Endothelial cell (in vitro differentiated cells): ENCODE measurements around the gene ATXN7L3. TPM values are rescaled to one million over a fixed set of nuclear protein-coding genes. Genes with fewer than 3 reads are reported as not detected.

Experiments
- DNase-seq: peaks from one replicate; pipeline ENCODE4 v3.0.0; 2021; ENCODE audit warnings: low spot score
- H3K27ac Mint-ChIP-seq: one replicate; pipeline ENCODE4 v1.8.0; 2021; ENCODE audit warnings: mixed read lengths, inconsistent platforms; ENCODE audit not compliant: unreplicated experiment
- H3K27me3 Mint-ChIP-seq: one replicate; pipeline ENCODE4 v1.8.0; 2021; ENCODE audit warnings: mild to moderate bottlenecking, moderate library complexity, mixed read lengths, inconsistent platforms; ENCODE audit not compliant: unreplicated experiment
- H3K36me3 Mint-ChIP-seq: one replicate; pipeline ENCODE4 v1.8.0; 2021; ENCODE audit warnings: mild to moderate bottlenecking, low read depth, mixed read lengths, inconsistent platforms; ENCODE audit not compliant: unreplicated experiment
- H3K4me1 Mint-ChIP-seq: one replicate; pipeline ENCODE4 v1.8.0; 2021; ENCODE audit warnings: mild to moderate bottlenecking, mixed read lengths, inconsistent platforms; ENCODE audit not compliant: unreplicated experiment
- H3K4me3 Mint-ChIP-seq: one replicate; pipeline ENCODE4 v1.8.0; 2021; ENCODE audit warnings: mild to moderate bottlenecking, mixed read lengths, inconsistent platforms; ENCODE audit not compliant: unreplicated experiment
- H3K9me3 Mint-ChIP-seq: one replicate; pipeline ENCODE4 v1.8.0; 2021; ENCODE audit warnings: mixed read lengths, inconsistent platforms; ENCODE audit not compliant: unreplicated experiment
- CTCF ChIP-seq: fragments of 200-600 bp; sonication (generic); IDR thresholded peaks from one replicate; pipeline ENCODE4 v1.5.0; 2021; ENCODE audit warnings: antibody characterized with exemption; ENCODE audit not compliant: unreplicated experiment
- total RNA-seq: library from RNA; stranded (reverse); fragmentation: NEBNext Ultra II Directional; extraction: Animal tissue kit (Norgen Biotek cat#: 25700); gene quantifications from one replicate; pipeline ENCODE4 v1.2.1, GENCODE V29; 2021; ENCODE audit not compliant: unreplicated experiment

ATXN7L3 gene
- total RNA-seq, 1 donor from 2014 or later = 152 TPM

GRCh38 chr17:44174427-44174826 is 25.3 kb downstream of the ATXN7L3 start:
- H3K4me3 Mint-ChIP-seq = no peak overlapping the region
- no peak for DNase-seq
- no peaks in the 10 kb centered on the region for H3K27me3 Mint-ChIP-seq
- TF ChIP-seq CTCF = no peak
- no peaks in the 10 kb centered on the region for H3K9me3 Mint-ChIP-seq
- no peaks in the 10 kb centered on the region for H3K4me1 Mint-ChIP-seq
- peaks cover 18% of the 10 kb centered on the region for H3K36me3 Mint-ChIP-seq
- no peak overlapping the region for H3K27ac Mint-ChIP-seq

- no peak for DNase-seq
- Mint-ChIP-seq H3K9me3 (no peaks in the 10 kb centered on the region), H3K4me1 (peaks cover 2% of the 10 kb centered on the region), H3K36me3 (peaks cover 9% of the 10 kb centered on the region), H3K27ac (no peak overlapping the region), H3K4me3 (no peak overlapping the region), H3K27me3 (no peaks in the 10 kb centered on the region)
- TF ChIP-seq CTCF = no peak
These were observed 27.7 kb downstream of the ATXN7L3 start for GRCh38 chr17:44171931-44172455.

- peaks cover 2% of the 10 kb centered on the region for H3K36me3 Mint-ChIP-seq
- H3K27ac Mint-ChIP-seq = no peak within 1 kb of the TSS
- peaks cover 2% of the 10 kb centered on the region for H3K4me1 Mint-ChIP-seq
- no peak within 1 kb of the TSS for H3K4me3 Mint-ChIP-seq
- no peak for TF ChIP-seq CTCF
- no peak for DNase-seq
- no peaks in the 10 kb centered on the region for H3K27me3 Mint-ChIP-seq
- H3K9me3 Mint-ChIP-seq = no peaks in the 10 kb centered on the region
These were observed 29.0 kb downstream of the ATXN7L3 start, which contains the start of gene ASB16 for GRCh38 chr17:44170499-44171201. TSS of gene ASB16 (plus strand) at chr17:44170704. CDS start at chr17:44170790, 86 bp downstream.

GRCh38 chr17:44170135-44170498 is 29.6 kb downstream of the ATXN7L3 start:
- Mint-ChIP-seq H3K4me3 (no peak overlapping the region), H3K27ac (no peak overlapping the region), H3K36me3 (no peaks in the 10 kb centered on the region), H3K9me3 (no peaks in the 10 kb centered on the region), H3K4me1 (peaks cover 2% of the 10 kb centered on the region), H3K27me3 (no peaks in the 10 kb centered on the region)
- DNase-seq = no peak
- no peak for TF ChIP-seq CTCF

GRCh38 chr17:44167181-44167861 is 32.4 kb downstream of the ATXN7L3 start:
- no peak for DNase-seq

More at GRCh38 chr17:44167181-44167861, 32.4 kb downstream of the ATXN7L3 start:
- Mint-ChIP-seq H3K4me1 (peaks cover 2% of the 10 kb centered on the region), H3K27me3 (no peaks in the 10 kb centered on the region), H3K9me3 (no peaks in the 10 kb centered on the region), H3K36me3 (peaks cover 4% of the 10 kb centered on the region), H3K4me3 (no peak overlapping the region), H3K27ac (peak overlapping the region; percentile 42)
- no peak for TF ChIP-seq CTCF
